ENCODE data around the gene IMPDH2.
A peak's percentile ranks its signal among the peaks of the same experiment; 100 is the strongest.

IMPDH2 gene

GRCh38 chr3:49005998-49006397 lies 23.2 kb downstream of the IMPDH2 start:
- DNase-seq (ENCODE audit: low spot score): no peak

DNA sequence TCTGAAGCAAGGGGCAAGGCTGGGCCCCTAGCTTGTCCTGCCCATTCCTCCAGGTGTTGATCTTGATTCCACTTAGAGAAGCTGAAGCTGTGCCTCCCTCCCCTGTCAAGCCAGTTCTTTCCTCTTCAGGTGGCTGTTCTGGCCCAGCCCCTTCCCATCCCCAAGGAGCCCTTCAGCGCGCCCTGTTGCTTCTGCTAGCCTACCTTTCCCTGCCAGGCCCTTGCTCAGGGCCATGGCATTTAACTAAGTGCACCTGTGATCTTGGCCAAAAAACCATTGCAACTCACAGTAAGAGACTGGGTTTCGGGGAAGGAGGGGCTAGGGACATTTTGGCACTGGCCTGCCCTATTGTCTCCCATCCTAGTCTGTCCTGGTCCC lies 23.9 kb downstream of the IMPDH2 start:
- DNase-seq (ENCODE audit: low spot score): no peak

- no peak for DNase-seq (ENCODE audit: low spot score)
These were observed 24.6 kb downstream of the IMPDH2 start for GRCh38 chr3:49004352-49005302.

GRCh38 chr3:49001155-49001554 lies 28.0 kb downstream of the IMPDH2 start:
- DNase-seq (ENCODE audit: low spot score): no peak

DNA sequence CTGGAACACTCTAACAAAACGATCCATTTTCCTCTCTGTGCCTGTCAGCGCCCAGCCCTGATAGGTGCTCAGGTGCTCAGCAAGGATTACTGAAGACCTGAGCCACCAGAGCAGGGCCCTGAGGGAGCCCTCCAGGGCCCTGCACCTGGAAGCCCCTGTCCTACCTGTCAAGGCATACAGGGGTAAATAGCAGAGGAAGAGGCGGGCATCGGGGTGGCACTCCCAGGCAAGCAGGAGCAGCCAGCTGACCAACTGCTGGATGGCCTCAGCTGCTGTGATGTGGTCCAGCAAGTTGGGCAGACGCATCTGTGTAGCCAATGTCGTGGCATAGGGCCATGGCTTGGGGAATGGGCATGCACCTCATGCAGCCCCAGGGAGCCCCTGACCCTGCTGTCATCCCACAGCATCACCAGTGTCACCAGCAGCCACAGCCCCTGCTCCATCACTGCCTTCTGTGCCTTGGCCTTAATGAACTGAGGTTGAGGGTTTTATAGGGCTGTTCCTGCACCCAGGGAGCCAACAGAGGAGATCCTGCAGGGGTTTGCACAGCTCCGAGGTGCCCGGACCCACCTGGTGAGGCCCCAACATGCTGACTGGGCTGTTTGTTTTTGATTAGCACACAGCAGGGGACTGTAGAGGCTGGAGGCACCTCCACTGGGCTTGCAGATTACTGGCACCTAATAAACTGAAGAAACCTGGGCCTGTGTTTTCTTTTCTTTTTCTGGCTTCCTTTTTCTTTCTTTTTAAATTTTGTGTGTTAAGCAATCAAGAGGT lies 29.9 kb downstream of the IMPDH2 start:
- no peak for DNase-seq (ENCODE audit: low spot score)

DNA sequence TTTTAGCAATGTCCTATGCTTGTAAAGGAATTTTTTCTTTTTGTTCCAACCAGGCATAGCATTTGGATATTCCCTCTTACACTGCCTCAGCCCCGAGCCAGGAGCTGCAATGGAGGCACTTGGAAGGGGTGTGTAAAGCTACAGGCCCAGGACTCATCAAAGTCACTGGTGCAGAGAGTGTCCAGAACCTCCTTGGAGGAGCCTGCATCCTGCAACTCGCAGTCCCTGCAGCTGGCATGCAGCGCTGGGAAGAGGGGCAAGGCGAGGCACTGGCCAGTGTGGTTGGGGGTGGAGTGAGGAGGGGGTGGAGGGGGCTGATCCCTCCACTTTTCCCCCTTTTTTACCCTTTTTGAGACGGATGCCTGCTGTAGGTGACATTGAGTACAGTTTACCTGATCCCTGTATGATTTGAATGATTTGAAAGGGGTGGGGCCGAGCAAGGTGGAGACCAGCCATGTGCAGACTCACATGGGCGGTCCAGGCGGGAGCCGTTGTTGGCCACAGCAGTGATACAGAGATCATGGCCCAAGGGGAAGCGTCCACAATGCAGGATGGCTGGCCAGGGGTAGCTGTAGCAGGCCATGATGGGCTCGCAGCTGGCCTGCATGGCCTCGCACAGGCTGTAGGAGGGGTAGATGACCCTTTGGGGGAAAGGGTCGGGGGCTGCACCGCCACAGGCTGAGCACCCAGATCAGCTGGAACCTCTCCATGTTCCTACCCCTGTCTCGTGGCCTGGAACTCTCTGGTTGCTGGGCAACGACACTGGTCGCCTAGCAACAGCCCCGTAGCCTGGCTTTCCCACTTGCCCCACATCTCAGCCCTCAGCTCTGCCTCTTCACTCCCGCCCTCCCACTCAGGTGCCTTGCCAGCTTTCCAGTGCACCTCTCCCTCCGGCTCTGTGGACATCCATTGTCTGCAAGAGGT lies 31.2 kb downstream of the IMPDH2 start:
- no peak for DNase-seq (ENCODE audit: low spot score)

- DNase-seq (ENCODE audit: low spot score): no peak
These were observed 32.0 kb downstream of the IMPDH2 start for GRCh38 chr3:48997102-48997635.

GRCh38 chr3:48996640-48997039 lies 32.6 kb downstream of the IMPDH2 start:
- no peak for DNase-seq (ENCODE audit: low spot score)

- DNase-seq (ENCODE audit: low spot score): no peak
These were observed 35.4 kb downstream of the IMPDH2 start for GRCh38 chr3:48993834-48994233.

DNA sequence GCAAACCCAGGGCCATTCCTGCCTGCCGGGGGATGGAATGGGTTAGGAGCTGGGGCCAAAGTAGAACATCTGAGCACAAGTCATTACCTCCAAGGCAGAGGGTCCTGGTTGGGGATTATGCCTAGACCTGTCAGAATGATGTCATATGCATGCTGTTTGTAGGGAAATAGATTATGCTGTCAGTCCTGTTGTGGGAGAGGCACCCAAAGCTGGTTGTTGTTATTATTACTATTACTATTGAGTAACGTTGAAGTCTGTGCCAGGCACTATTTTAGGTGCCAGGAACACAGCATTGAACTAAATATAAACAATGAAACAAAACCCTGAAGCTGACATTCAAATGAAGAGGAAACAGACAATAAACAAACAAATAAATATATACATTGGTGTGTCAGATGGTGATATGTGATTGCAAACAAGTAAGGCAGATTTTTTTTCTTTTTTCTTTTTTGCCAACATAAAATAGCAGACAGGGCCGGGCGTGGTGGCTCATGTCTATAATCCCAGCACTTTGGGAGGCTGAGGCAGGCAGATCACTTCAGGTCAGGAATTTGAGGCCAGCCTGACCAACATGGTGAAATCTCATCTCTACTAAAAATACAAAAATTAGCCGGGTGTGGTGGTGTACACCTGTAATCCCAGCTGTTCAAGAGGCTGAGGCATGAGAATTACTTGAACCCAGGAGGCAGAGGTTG lies 37.2 kb downstream of the IMPDH2 start:
- no peak for DNase-seq (ENCODE audit: low spot score)

- DNase-seq (ENCODE audit: low spot score): peak; percentile 38
These were observed 38.3 kb downstream of the IMPDH2 start for GRCh38 chr3:48990636-48991469.

DNA sequence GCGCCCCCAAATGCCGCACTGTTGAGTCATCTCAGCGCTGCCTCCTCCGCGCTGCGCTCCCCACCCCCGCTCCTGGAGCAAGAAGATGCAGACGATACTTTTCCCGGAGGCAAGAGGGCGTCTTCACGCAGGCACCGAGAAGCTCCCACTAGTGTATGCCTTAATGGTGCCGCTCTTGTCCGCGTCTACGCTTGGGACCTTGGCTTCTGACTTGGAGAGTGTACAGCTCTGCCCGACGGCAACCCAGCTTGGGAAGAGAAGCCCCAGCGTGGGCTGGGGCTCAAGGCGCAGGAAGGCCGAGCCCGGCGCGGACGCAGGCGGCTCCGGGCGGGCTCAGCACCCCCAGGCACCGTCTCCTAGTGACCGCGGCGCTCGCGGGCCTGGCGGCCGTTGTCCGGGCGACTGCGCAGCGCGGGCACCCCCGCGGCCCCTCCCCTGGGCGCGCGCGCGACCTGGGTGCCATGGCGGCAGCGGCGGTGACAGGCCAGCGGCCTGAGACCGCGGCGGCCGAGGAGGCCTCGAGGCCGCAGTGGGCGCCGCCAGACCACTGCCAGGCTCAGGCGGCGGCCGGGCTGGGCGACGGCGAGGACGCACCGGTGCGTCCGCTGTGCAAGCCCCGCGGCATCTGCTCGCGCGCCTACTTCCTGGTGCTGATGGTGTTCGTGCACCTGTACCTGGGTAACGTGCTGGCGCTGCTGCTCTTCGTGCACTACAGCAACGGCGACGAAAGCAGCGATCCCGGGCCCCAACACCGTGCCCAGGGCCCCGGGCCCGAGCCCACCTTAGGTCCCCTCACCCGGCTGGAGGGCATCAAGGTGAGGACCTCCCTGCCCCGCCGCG lies 39.2 kb downstream of the IMPDH2 start, which contains the start of gene P4HTM:
P4HTM (plus strand) TSS at position 446 of the 840 bp plus-strand sequence; CDS start at position 462, 16 bp downstream.
- peak; percentile 83 for DNase-seq (ENCODE audit: low spot score)

GRCh38 chr3:48989126-48989795 lies 39.9 kb downstream of the IMPDH2 start:
- no peak for DNase-seq (ENCODE audit: low spot score)

DNA sequence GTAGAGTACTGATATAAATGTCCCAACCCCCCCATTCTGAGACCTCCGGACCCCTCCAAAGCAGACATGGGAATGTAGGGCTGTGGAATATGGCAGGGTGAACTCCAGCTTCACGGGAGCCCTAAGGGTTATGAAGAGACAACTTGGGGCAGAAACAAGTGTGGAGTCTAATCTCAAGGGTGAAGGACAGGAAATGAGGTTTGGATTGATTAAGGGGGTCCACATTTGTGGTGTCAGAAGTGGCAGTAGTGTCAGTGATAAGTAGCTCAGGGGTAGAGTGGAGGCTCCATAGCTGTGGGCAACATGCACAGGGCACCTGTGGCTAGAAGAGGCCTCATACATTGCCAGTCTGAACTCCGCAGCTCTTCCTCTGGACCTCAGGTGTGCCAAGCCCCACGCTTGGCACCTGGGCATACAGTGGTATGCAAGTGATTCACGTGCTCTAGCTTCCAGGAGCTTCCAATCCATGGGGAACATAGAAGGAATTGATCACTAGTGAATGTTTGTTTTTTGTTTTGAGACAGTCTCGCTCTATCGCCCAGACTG lies 43.3 kb downstream of the IMPDH2 start:
- DNase-seq (ENCODE audit: low spot score): no peak

DNA sequence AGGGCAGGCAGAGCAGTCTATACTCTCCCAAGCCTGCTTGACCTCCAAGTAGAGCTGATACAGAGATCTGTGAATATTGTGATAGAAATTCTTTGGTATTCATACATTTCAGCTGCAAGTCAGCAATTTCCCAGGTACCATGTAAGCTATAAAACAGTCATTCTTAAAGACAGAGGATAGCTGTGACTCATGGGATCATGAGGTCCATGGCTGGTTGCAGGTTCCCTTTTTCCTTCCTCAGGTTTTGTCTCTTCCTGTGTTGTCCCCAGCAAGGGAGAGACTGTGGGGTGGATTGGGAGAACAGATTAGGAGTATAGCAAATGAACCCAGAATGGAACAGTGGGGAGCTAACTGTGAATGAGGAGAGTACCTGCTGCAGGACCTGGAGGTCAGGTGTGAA lies 44.5 kb downstream of the IMPDH2 start:
- no peak for DNase-seq (ENCODE audit: low spot score)

- DNase-seq (ENCODE audit: low spot score): no peak
These were observed 46.1 kb downstream of the IMPDH2 start for GRCh38 chr3:48983096-48983495.

DNA sequence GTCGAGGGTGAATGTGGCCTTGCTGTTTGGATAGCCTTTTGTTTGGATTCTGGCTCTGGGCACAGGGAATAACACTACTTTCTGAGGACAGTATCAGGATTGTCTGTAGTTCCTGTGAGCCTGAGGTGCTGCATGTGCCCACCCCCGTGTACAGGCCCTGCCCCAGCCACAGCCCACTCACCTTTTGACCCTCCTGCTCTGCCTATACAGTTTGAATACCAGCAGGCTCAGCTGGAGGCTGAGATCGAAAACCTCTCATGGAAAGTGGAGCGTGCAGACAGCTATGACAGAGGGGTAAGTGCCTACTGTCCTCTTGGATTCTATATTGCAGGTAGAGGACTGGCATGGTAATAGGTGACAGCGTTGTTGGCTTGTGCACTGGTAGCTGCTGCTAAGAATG lies 46.5 kb downstream of the IMPDH2 start:
- DNase-seq (ENCODE audit: low spot score): no peak

- no peak for DNase-seq (ENCODE audit: low spot score)
These were observed 47.2 kb downstream of the IMPDH2 start for GRCh38 chr3:48982016-48982415.

All from CD4-positive, alpha-beta T cell treated with Interleukin-2 at 100 ng/mL for 4 hours (primary cell).